ENCODE results near the gene ELOB. TPM values are rescaled to one million over a fixed set of nuclear protein-coding genes. Genes with fewer than 3 reads are reported as not detected.

Gene ELOB
- total RNA-seq, 1 donor from 2014 or later: 402 TPM

GRCh38 chr16:2824626-2825025 is 47.5 kb upstream of the ELOB start:
- no peaks in the 10 kb centered on the region for H3K36me3 ChIP-seq
- H3K9me3 Mint-ChIP-seq: no peaks in the 10 kb centered on the region
- no peaks in the 10 kb centered on the region for H3K9me3 ChIP-seq (ENCODE audit: low read depth)
- no peak overlapping the region for H3K27ac ChIP-seq
- peaks cover 2% of the 10 kb centered on the region for H3K27me3 Mint-ChIP-seq (ENCODE audit: insufficient read depth, low read depth)
- no peaks in the 10 kb centered on the region for H3K4me1 Mint-ChIP-seq
- H3F3A ChIP-seq (ENCODE audit: low read depth): no peaks in the 10 kb centered on the region
- no peak overlapping the region for H3K4me3 Mint-ChIP-seq
- H3K4me2 ChIP-seq: no peak overlapping the region
- H3K27me3 ChIP-seq: no peaks in the 10 kb centered on the region
- no peak overlapping the region for H3K27ac Mint-ChIP-seq
- no peaks in the 10 kb centered on the region for H3K79me2 ChIP-seq (ENCODE audit: low read depth)
- H2AFZ ChIP-seq (replicated peaks): no peak overlapping the region
- H3K4me3 ChIP-seq: no peak overlapping the region
- TF ChIP-seq CTCF (IDR thresholded peaks at IDR 0.05): no peak
- TF ChIP-seq EZH2phosphoT487 (IDR thresholded peaks at IDR 0.05): no peak
- no peak for TF ChIP-seq EZH2 (IDR thresholded peaks at IDR 0.05)
- no peak overlapping the region for H3K9ac ChIP-seq
- no peaks in the 10 kb centered on the region for H3K36me3 Mint-ChIP-seq
- no peaks in the 10 kb centered on the region for H4K20me1 ChIP-seq (ENCODE audit: low read depth)
- H3K4me1 ChIP-seq: peaks cover 5% of the 10 kb centered on the region
- no peak for DNase-seq (ENCODE audit: low spot score)

GRCh38 chr16:2822496-2822895 is 45.4 kb upstream of the ELOB start:
- no peak overlapping the region for H3K27ac ChIP-seq
- no peaks in the 10 kb centered on the region for H3K4me1 Mint-ChIP-seq
- H3K36me3 ChIP-seq: no peaks in the 10 kb centered on the region
- no peaks in the 10 kb centered on the region for H3K9me3 Mint-ChIP-seq
- no peak overlapping the region for H3K4me3 ChIP-seq
- H3K9me3 ChIP-seq (ENCODE audit: low read depth): no peaks in the 10 kb centered on the region
- peak overlapping the region; percentile 23 for H3K4me3 Mint-ChIP-seq
- no peak overlapping the region for H3K27ac Mint-ChIP-seq
- no peak for DNase-seq (ENCODE audit: low spot score)
- H3K4me1 ChIP-seq: peaks cover 5% of the 10 kb centered on the region
- H3F3A ChIP-seq (ENCODE audit: low read depth): no peaks in the 10 kb centered on the region
- no peaks in the 10 kb centered on the region for H4K20me1 ChIP-seq (ENCODE audit: low read depth)
- H3K9ac ChIP-seq: no peak overlapping the region
- H3K79me2 ChIP-seq (ENCODE audit: low read depth): no peaks in the 10 kb centered on the region
- H3K36me3 Mint-ChIP-seq: no peaks in the 10 kb centered on the region
- TF ChIP-seq EZH2 (IDR thresholded peaks at IDR 0.05) (no peak), EZH2phosphoT487 (IDR thresholded peaks at IDR 0.05) (no peak), CTCF (IDR thresholded peaks at IDR 0.05) (no peak)
- peaks cover 5% of the 10 kb centered on the region for H3K27me3 Mint-ChIP-seq (ENCODE audit: insufficient read depth, low read depth)
- no peak overlapping the region for H3K4me2 ChIP-seq
- H3K27me3 ChIP-seq: no peaks in the 10 kb centered on the region
- no peak overlapping the region for H2AFZ ChIP-seq (replicated peaks)

- H3K4me1 ChIP-seq: peaks cover 5% of the 10 kb centered on the region
- no peak overlapping the region for H3K27ac ChIP-seq
- DNase-seq (ENCODE audit: low spot score): no peak
- Mint-ChIP-seq H3K4me1 (no peaks in the 10 kb centered on the region), H3K4me3 (no peak overlapping the region), H3K9me3 (no peaks in the 10 kb centered on the region), H3K36me3 (no peaks in the 10 kb centered on the region), H3K27me3 (ENCODE audit: insufficient read depth, low read depth) (peaks cover 5% of the 10 kb centered on the region), H3K27ac (no peak overlapping the region)
- H3K9ac ChIP-seq: no peak overlapping the region
- no peak overlapping the region for H2AFZ ChIP-seq (replicated peaks)
- no peaks in the 10 kb centered on the region for H3K27me3 ChIP-seq
- H4K20me1 ChIP-seq (ENCODE audit: low read depth): no peaks in the 10 kb centered on the region
- H3K4me2 ChIP-seq: no peak overlapping the region
- H3F3A ChIP-seq (ENCODE audit: low read depth): no peaks in the 10 kb centered on the region
- no peaks in the 10 kb centered on the region for H3K79me2 ChIP-seq (ENCODE audit: low read depth)
- H3K9me3 ChIP-seq (ENCODE audit: low read depth): no peaks in the 10 kb centered on the region
- H3K4me3 ChIP-seq: no peak overlapping the region
- H3K36me3 ChIP-seq: no peaks in the 10 kb centered on the region
- TF ChIP-seq CTCF (IDR thresholded peaks at IDR 0.05): no peak
- TF ChIP-seq EZH2 (IDR thresholded peaks at IDR 0.05): no peak
- no peak for TF ChIP-seq EZH2phosphoT487 (IDR thresholded peaks at IDR 0.05)
Observed at GRCh38 chr16:2822158-2822495, 45.0 kb upstream of the ELOB start.

Data from neural progenitor cell (in vitro differentiated cells).